GDM1 (cell line): ENCODE data around the gene CPA4.
"Not testable (repeated sequence)": the region's sequence is repeated elsewhere in the genome, so short reads cannot be mapped to it uniquely, and the experiment has no call there.

Experiments used
- DNase-seq: peaks from one replicate; lab custom pipeline; 2025; lab: John Stamatoyannopoulos, UW

CPA4 gene, protein sequence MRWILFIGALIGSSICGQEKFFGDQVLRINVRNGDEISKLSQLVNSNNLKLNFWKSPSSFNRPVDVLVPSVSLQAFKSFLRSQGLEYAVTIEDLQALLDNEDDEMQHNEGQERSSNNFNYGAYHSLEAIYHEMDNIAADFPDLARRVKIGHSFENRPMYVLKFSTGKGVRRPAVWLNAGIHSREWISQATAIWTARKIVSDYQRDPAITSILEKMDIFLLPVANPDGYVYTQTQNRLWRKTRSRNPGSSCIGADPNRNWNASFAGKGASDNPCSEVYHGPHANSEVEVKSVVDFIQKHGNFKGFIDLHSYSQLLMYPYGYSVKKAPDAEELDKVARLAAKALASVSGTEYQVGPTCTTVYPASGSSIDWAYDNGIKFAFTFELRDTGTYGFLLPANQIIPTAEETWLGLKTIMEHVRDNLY

GRCh38 chr7:130292682-130293257 is at the start of gene CPA4:
Gene CPA4 (plus strand): TSS chr7:130293161. CDS start chr7:130293181, 20 bp downstream.
- DNase-seq, result no peak

- not testable (repeated sequence) for DNase-seq
Observed at GRCh38 chr7:130243486-130243885, 49.5 kb upstream of the CPA4 start.

- DNase-seq, result not testable (repeated sequence)
Observed at GRCh38 chr7:130246491-130246890, 46.5 kb upstream of the CPA4 start.

GRCh38 chr7:130248842-130249241 is 44.1 kb upstream of the CPA4 start:
- not testable (repeated sequence) for DNase-seq

DNA sequence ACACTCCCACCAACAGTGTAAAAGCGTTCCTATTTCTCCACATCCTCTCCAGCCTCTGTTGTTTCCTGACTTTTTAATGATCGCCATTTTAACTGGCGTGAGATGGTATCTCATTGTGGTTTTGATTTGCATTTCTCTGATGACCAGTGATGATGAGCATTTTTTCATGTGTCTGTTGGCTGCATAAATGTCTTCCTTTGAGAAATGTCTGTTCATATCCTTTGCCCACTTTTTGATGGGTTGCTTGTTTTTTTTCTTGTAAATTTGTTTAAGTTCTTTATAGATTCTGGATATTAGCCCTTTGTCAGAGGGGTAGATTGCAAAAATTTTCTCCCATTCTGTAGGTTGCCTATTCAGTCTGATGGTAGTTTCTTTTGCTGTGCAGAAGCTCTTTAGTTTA is 43.3 kb upstream of the CPA4 start:
- not testable (repeated sequence) for DNase-seq

DNA sequence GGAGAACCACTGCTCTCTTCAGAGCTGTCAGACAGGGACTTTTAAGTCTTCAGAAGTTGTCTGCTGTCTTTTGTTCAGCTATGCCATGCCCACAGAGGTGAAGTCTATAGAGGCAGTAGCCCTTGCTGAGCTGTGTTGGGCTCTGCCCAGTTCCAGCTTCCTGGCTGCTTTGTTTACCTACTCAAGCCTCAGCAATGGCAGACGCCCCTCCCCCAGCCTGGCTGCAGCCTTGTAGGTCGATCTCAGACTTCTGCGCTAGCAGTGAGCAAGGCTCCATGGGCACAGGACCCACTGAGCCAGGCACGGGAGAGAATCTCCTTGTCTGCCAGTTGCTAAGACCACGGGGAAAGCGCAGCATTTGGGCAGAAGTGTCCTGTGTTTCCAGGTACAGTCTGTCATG is 38.4 kb upstream of the CPA4 start:
- DNase-seq, result no peak

- DNase-seq, result no peak
Observed at GRCh38 chr7:130256704-130257103, 36.3 kb upstream of the CPA4 start.

GRCh38 chr7:130258494-130259078 is 34.4 kb upstream of the CPA4 start:
- DNase-seq, result no peak

- no peak for DNase-seq
Observed at GRCh38 chr7:130262448-130262847, 30.5 kb upstream of the CPA4 start.

GRCh38 chr7:130263130-130263529 is 29.8 kb upstream of the CPA4 start:
- DNase-seq, result peak; percentile 26

DNA sequence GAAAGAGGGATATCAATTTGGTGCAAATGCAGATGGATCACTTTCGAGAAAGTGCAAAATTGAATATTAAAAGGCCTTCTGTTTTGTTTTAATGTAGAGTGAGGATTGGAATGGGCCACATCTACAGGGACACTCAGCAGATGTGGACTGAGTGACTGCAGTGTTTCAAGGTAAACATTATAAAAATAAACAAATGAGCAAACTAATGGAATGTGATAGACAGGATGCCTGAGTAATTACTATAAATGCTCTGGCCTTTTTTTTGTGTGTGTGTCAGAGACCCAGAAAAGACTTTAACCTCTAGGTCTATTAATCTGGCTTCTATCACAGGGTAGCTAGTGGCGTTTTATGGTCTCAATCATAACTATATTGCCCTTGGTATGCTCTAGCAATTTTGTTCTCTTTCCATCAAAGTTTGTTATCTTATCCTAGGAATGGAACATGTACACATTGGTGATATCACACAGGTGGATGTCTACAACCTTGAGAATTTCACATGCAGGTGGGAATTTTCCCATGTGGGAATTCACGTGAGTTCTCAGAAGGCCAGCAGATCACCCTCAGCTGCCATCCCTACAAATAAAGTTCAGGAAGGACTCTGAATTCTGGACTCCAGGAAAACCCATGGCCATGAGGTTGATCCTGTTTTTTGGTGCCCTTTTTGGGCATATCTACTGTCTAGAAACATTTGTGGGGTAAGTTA is 26.6 kb upstream of the CPA4 start, which contains the start of gene CPA2:
Gene CPA2, plus strand, starts transcription at position 606 of the 703 bp plus-strand sequence. Its CDS starts 19 bp downstream, at position 625.
- no peak for DNase-seq

- no peak for DNase-seq
Observed at GRCh38 chr7:130266961-130267321, 26.0 kb upstream of the CPA4 start.

- DNase-seq, result no peak
Observed at GRCh38 chr7:130268463-130269317, 24.3 kb upstream of the CPA4 start.

DNA sequence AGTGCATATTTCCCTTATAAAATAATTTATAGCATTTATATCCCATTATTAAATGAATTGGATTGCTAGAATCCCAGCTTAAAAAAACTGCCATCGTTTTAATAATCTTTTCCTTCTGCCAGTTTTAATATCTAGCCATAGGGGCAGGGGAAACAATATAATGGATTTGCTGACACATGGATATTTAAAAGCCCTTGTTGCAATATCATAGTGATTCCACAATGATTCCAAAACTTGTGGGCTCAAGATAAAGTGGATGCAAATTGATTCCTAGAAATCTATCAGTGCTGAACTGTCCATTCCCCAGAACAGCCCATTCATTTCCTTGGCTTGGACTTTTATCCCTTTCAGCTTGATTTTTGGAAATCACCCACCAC is 23.7 kb upstream of the CPA4 start:
- DNase-seq, result no peak

DNA sequence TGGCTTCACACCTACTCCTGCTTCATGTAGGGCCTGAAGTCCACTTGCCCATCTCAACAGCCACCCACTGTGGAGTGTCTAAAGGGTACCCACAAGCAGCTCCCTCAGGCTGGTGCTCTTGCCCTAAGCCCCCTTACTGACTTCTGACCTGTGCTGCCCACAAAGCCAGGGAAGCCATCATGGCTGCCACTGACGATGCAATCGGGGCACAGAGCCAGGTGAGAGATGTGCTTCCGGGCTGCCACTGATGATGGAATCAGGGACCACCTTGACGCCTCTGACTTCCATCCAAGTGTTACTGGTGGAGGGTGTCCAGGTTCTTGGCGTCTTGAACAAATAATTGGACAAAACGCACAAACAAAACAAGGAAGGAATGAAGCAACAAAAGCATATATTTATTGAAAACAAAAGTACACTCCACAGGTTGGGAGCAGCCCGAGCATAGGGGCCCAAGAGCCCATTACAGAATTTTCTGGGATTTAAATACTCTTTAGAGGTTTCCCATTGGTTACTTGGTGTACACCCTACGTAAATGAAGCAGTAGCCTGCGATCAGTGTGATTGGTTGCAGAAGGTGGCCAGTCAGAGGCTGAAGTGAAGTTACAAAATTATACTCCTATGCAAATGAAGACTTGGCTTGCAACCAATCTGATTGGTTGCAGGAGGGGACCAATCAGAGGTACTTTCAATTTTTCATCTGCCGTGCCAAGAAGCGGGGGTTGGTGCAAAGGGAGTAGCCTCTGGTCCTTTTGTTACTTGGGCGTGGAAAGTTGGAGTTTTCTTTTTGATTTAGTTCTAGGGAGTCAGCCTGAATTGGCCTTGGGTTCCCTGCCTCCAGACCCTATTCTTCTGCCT is 21.8 kb upstream of the CPA4 start:
- no peak for DNase-seq

GRCh38 chr7:130272381-130273080 is 20.4 kb upstream of the CPA4 start:
- DNase-seq, result peak; percentile 31

DNA sequence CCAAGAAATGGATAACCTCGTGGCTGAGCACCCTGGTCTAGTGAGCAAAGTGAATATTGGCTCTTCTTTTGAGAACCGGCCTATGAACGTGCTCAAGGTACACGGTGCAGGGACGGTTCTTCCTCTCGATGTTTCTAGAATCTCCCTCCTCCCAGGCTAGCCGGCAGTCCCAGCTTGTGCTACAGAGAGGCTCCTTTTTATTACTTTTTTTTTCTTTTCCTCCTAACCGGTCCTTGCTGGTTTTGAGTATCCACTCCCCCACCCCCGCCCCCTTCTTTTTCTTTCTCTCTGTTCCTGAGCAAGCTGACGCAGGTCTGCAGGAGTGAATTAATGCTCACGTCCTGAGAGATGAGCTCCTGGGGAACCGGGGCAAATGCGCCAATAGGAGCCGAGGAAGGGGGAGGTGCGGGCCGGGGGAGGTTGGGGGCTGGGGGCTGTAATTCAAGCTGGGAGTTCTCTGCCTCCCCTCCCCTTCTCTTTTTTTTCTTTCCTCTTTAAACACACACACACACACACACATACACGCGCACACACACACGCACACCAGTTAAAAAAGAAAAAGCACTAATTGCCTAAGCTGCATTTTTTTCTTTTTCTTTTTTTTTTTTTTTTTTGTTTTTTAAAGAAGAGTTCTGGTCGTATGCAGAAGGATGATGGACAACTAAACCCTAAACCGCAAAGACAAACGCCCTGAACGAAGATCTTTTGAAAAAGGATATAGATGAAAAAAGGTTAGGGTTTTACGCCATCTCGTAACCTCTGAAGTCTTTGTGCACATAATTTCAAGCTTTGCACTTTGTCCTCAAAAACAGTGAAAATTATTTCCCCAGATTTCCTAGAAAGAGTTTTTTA is 19.7 kb upstream of the CPA4 start:
- DNase-seq, result peak; percentile 89

DNA sequence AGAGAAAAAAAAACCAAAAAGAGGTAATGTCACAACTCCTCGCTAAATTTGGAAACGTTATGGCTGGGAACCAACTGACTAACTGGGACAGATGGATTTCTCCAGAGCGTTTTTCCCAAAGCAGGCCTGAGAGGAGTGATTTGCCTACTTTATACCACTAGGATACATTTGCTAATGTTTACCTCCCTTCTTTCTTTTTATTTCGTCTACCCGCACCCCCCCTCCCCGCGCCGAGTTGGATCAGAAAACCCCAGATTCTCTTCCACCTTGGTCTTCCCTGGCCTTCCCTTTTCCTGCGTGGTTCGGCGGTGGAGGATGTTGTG is 19.1 kb upstream of the CPA4 start:
- DNase-seq, result no peak

DNA sequence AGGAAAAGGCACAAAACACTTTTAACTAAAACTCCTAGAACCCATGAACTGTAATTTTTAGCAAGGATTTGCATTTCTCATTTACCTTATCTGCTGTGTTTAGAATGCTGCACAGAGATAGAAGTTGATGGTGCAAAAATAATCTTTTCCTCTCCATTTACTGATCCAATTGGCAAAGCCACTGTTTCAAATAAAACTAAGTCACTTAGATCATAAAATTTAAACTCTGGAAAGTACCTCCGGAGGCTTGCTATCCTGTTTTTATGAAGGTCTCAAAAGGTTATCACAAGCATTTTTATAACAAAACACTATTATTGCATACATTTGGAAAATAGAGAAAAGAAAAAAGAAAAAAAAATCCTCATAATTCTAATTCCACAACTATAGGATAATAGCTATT is 18.7 kb upstream of the CPA4 start:
- no peak for DNase-seq
